DND-41 (cell line): ENCODE data around the gene SPDYE4.

Source experiments
- ATAC-seq: fragments of 200-7000 bp; cut with Tn5 transposase; 3 replicates; pipeline ENCODE4 v1.9.1; 2021; ENCODE audit warnings: low read depth; ENCODE audit not compliant: insufficient read depth
- DNase-seq: peaks from one replicate; pipeline ENCODE4 v3.0.0-alpha.2; 2020
- H2AFZ ChIP-seq: 2 replicates; pipeline ENCODE4 v1.6.0; 2012; ENCODE audit warnings: low read depth, low read length
- H3K27ac ChIP-seq: 2 replicates; pipeline ENCODE4 v1.5.1; 2012; ENCODE audit warnings: low read length, inconsistent platforms
- H3K27me3 ChIP-seq: fragments of 200-600 bp; sonication (generic); 2 replicates; pipeline ENCODE4 v1.6.0; 2012; ENCODE audit warnings: low read length, mild to moderate bottlenecking, inconsistent platforms; ENCODE audit not compliant: insufficient read depth, poor library complexity
- H3K36me3 ChIP-seq: 2 replicates; pipeline ENCODE4 v1.5.1; 2012; ENCODE audit warnings: low read length, inconsistent platforms; ENCODE audit not compliant: insufficient read depth
- H3K4me1 ChIP-seq: 2 replicates; pipeline ENCODE4 v1.5.1; 2012; ENCODE audit warnings: mild to moderate bottlenecking, low read length; ENCODE audit not compliant: insufficient read depth
- H3K4me2 ChIP-seq: 2 replicates; pipeline ENCODE4 v1.6.0; 2012; ENCODE audit warnings: mild to moderate bottlenecking, moderate library complexity, low read length, inconsistent platforms; ENCODE audit not compliant: insufficient read depth
- H3K4me3 ChIP-seq, 2 experiments: fragments of 200-600 bp in 1 of 2; shearing (Covaris generic) in 1 of 2; 2 replicates each; pipeline ENCODE4 v1.5.1; 2012 to 2016; ENCODE audit warnings: inconsistent platforms in 2 of 2, low read length in 2 of 2, mild to moderate bottlenecking in 2 of 2, low read depth in 1 of 2, moderate library complexity in 1 of 2
- H3K79me2 ChIP-seq: 2 replicates; pipeline ENCODE4 v1.6.0; 2012; ENCODE audit warnings: low read length, inconsistent platforms; ENCODE audit not compliant: insufficient read depth
- H3K9ac ChIP-seq: 2 replicates; pipeline ENCODE4 v1.6.0; 2012; ENCODE audit warnings: low read depth, mild to moderate bottlenecking, inconsistent platforms, low read length, moderate library complexity
- H3K9me3 ChIP-seq: 2 replicates; pipeline ENCODE4 v1.5.1; 2012; ENCODE audit warnings: low read length, moderate library complexity, mild to moderate bottlenecking, inconsistent platforms; ENCODE audit not compliant: insufficient read depth, severe bottlenecking
- H4K20me1 ChIP-seq: 2 replicates; pipeline ENCODE4 v1.6.0; 2012; ENCODE audit warnings: low read length; ENCODE audit not compliant: insufficient read depth
- EZH2 ChIP-seq: IDR thresholded peaks from 3 replicates; pipeline ENCODE4 v1.6.1; 2012; ENCODE audit warnings: borderline replicate concordance, low read depth, mild to moderate bottlenecking, moderate library complexity, low read length, inconsistent platforms; ENCODE audit not compliant: severe bottlenecking
- TF ChIP-seq, protein P1 (sequence below): IDR thresholded peaks from 2 replicates; pipeline ENCODE4 v1.5.1; 2012; ENCODE audit warnings: borderline replicate concordance, low read length, moderate library complexity, mild to moderate bottlenecking; ENCODE audit not compliant: poor library complexity, severe bottlenecking; ENCODE audit errors: extremely low read depth

SPDYE4 gene

GRCh38 chr17:8729860-8730259 is 28.5 kb downstream of the SPDYE4 start:
- Histone ChIP-seq H3K27me3 (peaks cover under 1% of the 10 kb centered on the region), H3K9me3 (no peaks in the 10 kb centered on the region), H3K79me2 (no peaks in the 10 kb centered on the region), H2AFZ (no peak overlapping the region), H3K4me1 (no peaks in the 10 kb centered on the region), H3K4me3 (no peak overlapping the region), H3K36me3 (no peaks in the 10 kb centered on the region), H3K4me2 (no peak overlapping the region), H4K20me1 (no peaks in the 10 kb centered on the region), H3K9ac (no peak overlapping the region), H3K27ac (no peak overlapping the region)
- no peak for TF ChIP-seq EZH2
- TF ChIP-seq, protein P1, sequence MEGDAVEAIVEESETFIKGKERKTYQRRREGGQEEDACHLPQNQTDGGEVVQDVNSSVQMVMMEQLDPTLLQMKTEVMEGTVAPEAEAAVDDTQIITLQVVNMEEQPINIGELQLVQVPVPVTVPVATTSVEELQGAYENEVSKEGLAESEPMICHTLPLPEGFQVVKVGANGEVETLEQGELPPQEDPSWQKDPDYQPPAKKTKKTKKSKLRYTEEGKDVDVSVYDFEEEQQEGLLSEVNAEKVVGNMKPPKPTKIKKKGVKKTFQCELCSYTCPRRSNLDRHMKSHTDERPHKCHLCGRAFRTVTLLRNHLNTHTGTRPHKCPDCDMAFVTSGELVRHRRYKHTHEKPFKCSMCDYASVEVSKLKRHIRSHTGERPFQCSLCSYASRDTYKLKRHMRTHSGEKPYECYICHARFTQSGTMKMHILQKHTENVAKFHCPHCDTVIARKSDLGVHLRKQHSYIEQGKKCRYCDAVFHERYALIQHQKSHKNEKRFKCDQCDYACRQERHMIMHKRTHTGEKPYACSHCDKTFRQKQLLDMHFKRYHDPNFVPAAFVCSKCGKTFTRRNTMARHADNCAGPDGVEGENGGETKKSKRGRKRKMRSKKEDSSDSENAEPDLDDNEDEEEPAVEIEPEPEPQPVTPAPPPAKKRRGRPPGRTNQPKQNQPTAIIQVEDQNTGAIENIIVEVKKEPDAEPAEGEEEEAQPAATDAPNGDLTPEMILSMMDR = no peak
- DNase-seq (no peak), ATAC-seq (no peak)

- H3K27ac ChIP-seq = no peak overlapping the region
Measured at GRCh38 chr17:8729421-8729820, 28.9 kb downstream of the SPDYE4 start.

DNA sequence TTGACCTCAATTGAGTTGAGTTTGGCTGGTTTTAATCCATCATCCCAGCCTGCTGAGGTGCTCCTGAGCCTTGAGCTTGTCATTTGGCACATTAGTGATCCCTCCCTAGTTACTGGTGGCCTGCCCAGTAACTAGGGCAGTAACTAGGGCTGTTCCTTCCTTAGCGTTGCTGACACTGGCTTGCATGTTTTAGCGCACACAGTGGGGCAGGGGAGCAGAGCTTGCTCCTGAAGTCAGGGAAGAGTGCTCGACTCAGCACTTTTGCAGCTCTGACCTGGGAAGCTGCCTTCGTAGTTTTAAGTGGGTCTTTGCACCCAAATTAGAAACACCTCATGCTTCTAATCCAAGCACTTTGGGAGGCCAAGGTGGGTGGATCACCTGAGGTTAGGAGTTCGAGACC is 29.4 kb downstream of the SPDYE4 start:
- H3K36me3 ChIP-seq = no peaks in the 10 kb centered on the region
- H2AFZ ChIP-seq = no peak overlapping the region
- no peaks in the 10 kb centered on the region for H3K9me3 ChIP-seq
- H3K4me3 ChIP-seq = no peak overlapping the region
- TF ChIP-seq, protein P1 = no peak
- no peak for TF ChIP-seq EZH2
- ATAC-seq (no peak), DNase-seq (no peak)
- H4K20me1 ChIP-seq = no peaks in the 10 kb centered on the region
- no peak overlapping the region for H3K4me2 ChIP-seq
- H3K27me3 ChIP-seq = no peaks in the 10 kb centered on the region
- no peaks in the 10 kb centered on the region for H3K4me1 ChIP-seq
- no peaks in the 10 kb centered on the region for H3K79me2 ChIP-seq
- H3K9ac ChIP-seq = no peak overlapping the region
- H3K27ac ChIP-seq = no peak overlapping the region

More at GRCh38 chr17:8729421-8729820, 28.9 kb downstream of the SPDYE4 start:
- H3K4me3 ChIP-seq = no peak overlapping the region
- H3K36me3 ChIP-seq = no peaks in the 10 kb centered on the region
- ATAC-seq (no peak), DNase-seq (no peak)
- no peak for TF ChIP-seq EZH2
- TF ChIP-seq, protein P1 = no peak
- H3K4me2 ChIP-seq = no peak overlapping the region
- H3K9ac ChIP-seq = no peak overlapping the region
- H3K27me3 ChIP-seq = no peaks in the 10 kb centered on the region
- no peak overlapping the region for H2AFZ ChIP-seq
- no peaks in the 10 kb centered on the region for H3K9me3 ChIP-seq
- no peaks in the 10 kb centered on the region for H3K4me1 ChIP-seq
- H3K79me2 ChIP-seq = no peaks in the 10 kb centered on the region
- H4K20me1 ChIP-seq = no peaks in the 10 kb centered on the region
